Suprapubic skin (tissue), 4 donors: ENCODE results near the gene PCSK4. TPM values are rescaled to one million over a fixed set of nuclear protein-coding genes. Genes with fewer than 3 reads are reported as not detected.

Experiments used
- DNase-seq, 2 donors: peaks; one replicate each; pipeline ENCODE4 v3.0.0-alpha.2; 2019; ENCODE audit warnings: low spot score in 2 of 2
- H3K27ac ChIP-seq: fragments of 200-600 bp; sonication (generic); one replicate; pipeline ENCODE4 v1.5.1; 2019
- H3K27me3 ChIP-seq: fragments of 200-600 bp; sonication (generic); one replicate; pipeline ENCODE4 v1.5.1; 2019
- H3K36me3 ChIP-seq: fragments of 200-600 bp; sonication (generic); one replicate; pipeline ENCODE4 v1.5.1; 2019
- H3K4me1 ChIP-seq: fragments of 200-600 bp; sonication (generic); one replicate; pipeline ENCODE4 v1.5.1; 2019
- H3K4me3 ChIP-seq: fragments of 200-600 bp; sonication (generic); one replicate; pipeline ENCODE4 v1.5.1; 2019; ENCODE audit warnings: mild to moderate bottlenecking
- H3K9me3 ChIP-seq: fragments of 200-600 bp; sonication (generic); one replicate; pipeline ENCODE4 v1.5.1; 2019
- CTCF ChIP-seq, 2 donors: fragments of 200-600 bp in 1 of 2; fragments of 450-650 bp in 1 of 2; sonication (generic) in 1 of 2; IDR thresholded peaks; one replicate each; pipeline ENCODE4 v1.5.1; 2016 to 2019; ENCODE audit warnings: antibody characterized with exemption in 2 of 2, mild to moderate bottlenecking in 1 of 2, moderate library complexity in 1 of 2
- EP300 ChIP-seq: sonication (generic); formaldehyde crosslinking; IDR thresholded peaks from one replicate; pipeline ENCODE4 v1.6.1; 2017; ENCODE audit warnings: antibody characterized with exemption
- POLR2A ChIP-seq, 2 donors: fragments of 450-650 bp; IDR thresholded peaks; one replicate each; pipeline ENCODE4 v1.6.1; 2017; ENCODE audit warnings: antibody characterized with exemption in 2 of 2, mild to moderate bottlenecking in 2 of 2, moderate library complexity in 2 of 2
- POLR2AphosphoS5 ChIP-seq, 3 donors: sonication (generic); formaldehyde crosslinking; IDR thresholded peaks; one replicate each; pipeline ENCODE4 v1.6.1; 2017; ENCODE audit warnings: antibody characterized with exemption in 3 of 3
- WGBS: methylation state at CpG from one replicate; pipeline ENCODE4 v1.1.5; 2018; 5-methylcytosine and 5-hydroxymethylcytosine counted together
- total RNA-seq, 4 donors: library from RNA; depleted of rRNA; stranded (reverse); fragments of >200 nt; gene quantifications; one replicate each; pipeline ENCODE4 v1.1.0, GENCODE V29; 2016

PCSK4 gene
- total RNA-seq, 4 donors from 2014 or later, result 1.4 to 6.6 (median 3.8) TPM

DNA sequence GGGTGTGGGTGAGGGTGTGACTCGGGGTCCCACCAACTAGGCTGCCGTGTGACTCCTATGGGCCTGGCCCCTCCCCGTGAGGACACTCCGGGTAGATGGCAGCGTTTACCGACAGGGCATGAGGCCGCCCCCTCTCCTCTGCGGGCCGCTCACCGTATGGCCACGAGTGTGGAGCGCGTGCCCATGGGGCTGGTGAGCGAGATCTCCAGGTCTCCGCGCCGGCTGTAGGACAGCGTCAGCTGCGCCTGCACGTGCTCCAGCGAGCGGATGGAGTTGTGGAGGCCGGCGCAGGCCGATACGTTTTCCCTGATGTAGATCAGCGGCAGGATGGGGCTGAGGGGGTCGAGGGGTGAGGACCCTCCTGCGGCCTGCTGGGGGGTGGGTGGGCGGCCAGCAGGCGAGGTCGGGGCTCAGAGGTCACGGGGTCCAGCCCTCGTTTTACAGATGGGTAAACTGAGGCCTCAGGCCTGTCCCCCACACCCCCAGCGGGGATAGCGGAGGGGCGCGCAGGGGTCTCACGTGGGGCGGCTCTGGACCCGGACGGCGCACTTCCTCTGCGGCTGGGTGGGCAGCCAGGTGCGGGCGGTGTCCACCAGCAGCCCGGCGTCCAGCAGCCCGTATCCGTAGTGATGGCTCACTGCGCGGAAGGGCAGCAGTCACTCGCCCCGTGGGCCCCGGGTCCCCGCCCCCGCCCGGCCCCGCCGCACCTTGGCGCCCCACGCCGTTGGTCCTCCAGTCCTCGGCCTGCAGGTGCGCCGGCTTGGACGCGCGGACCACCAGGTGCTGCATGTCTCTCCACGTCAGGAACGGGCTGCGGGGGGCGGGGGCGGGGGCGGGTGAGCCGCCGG lies 6.8 kb downstream of the PCSK4 start:
- peaks cover 11% of the 10 kb centered on the region for H3K4me1 ChIP-seq
- H3K9me3 ChIP-seq, result no peaks in the 10 kb centered on the region
- no peak overlapping the region for H3K27ac ChIP-seq
- no peak for TF ChIP-seq CTCF (IDR thresholded peaks at IDR 0.05)
- TF ChIP-seq POLR2A (IDR thresholded peaks at IDR 0.05), result no peak
- no peak for TF ChIP-seq EP300
- no peak for TF ChIP-seq POLR2AphosphoS5 (IDR thresholded peaks at IDR 0.05)
- no peaks in the 10 kb centered on the region for H3K27me3 ChIP-seq
- H3K36me3 ChIP-seq, result no peaks in the 10 kb centered on the region
- no peak overlapping the region for H3K4me3 ChIP-seq
- 87% methylated on average over 40 of the region's 77 CpGs for WGBS
- DNase-seq, result peak in 1 of 2 donors; percentile 61

DNA sequence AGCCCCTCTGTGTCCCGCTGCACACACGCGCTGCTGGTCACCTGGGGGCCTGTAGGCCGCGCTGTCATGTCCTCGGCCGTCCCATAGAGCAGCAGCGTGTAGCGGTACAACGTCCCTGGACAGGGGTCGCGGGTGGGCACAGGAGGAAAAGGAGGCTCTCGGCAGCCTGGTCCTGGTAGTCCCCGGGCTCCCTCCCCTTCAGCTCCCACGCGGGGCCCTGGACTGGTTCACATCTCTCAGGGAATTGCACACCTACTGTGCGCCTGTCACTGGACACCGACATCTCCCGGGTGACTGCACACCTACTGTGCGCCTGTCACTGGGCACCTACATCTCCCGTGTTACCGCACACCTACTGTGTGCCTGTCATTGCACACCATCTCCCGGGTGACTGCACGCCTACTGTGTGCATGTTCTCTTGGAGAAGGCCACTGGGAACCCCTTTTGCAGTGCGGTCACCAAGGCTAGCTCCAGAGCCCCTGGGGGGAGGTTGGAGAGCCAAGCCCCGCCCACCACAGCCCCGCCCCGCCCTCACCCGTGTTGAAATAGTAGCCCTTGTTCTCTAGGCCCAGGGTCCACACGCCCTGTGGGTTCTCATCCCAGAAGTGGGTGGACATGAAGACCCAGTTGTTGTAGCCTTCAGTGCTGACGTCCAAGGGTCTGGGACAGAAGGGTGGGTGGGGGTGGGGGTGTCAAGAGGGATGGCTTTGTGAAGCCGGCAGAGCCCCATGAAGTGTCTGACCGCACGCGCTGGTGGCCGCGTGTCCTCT lies 7.6 kb downstream of the PCSK4 start:
- H3K4me3 ChIP-seq, result no peak overlapping the region
- peak in 1 of 2 donors; percentile 56 for DNase-seq
- no peaks in the 10 kb centered on the region for H3K36me3 ChIP-seq
- H3K9me3 ChIP-seq, result no peaks in the 10 kb centered on the region
- no peak overlapping the region for H3K27ac ChIP-seq
- H3K4me1 ChIP-seq, result peaks cover 20% of the 10 kb centered on the region
- TF ChIP-seq POLR2A (IDR thresholded peaks at IDR 0.05) (no peak), CTCF (IDR thresholded peaks at IDR 0.05) (no peak), EP300 (no peak), POLR2AphosphoS5 (IDR thresholded peaks at IDR 0.05) (no peak)
- 91% methylated on average over 11 of the region's 37 CpGs for WGBS
- no peaks in the 10 kb centered on the region for H3K27me3 ChIP-seq

GRCh38 chr19:1481893-1482360 lies 8.2 kb downstream of the PCSK4 start:
- H3K36me3 ChIP-seq, result no peaks in the 10 kb centered on the region
- no peaks in the 10 kb centered on the region for H3K27me3 ChIP-seq
- WGBS, result 94% methylated on average over 11 of the region's 36 CpGs
- no peak for TF ChIP-seq POLR2AphosphoS5 (IDR thresholded peaks at IDR 0.05)
- no peak for TF ChIP-seq EP300
- TF ChIP-seq POLR2A (IDR thresholded peaks at IDR 0.05), result no peak
- no peak for TF ChIP-seq CTCF (IDR thresholded peaks at IDR 0.05)
- DNase-seq, result peak in 1 of 2 donors; percentile 62
- no peak overlapping the region for H3K4me3 ChIP-seq
- H3K4me1 ChIP-seq, result peaks cover 24% of the 10 kb centered on the region
- H3K27ac ChIP-seq, result no peak overlapping the region
- no peaks in the 10 kb centered on the region for H3K9me3 ChIP-seq

DNA sequence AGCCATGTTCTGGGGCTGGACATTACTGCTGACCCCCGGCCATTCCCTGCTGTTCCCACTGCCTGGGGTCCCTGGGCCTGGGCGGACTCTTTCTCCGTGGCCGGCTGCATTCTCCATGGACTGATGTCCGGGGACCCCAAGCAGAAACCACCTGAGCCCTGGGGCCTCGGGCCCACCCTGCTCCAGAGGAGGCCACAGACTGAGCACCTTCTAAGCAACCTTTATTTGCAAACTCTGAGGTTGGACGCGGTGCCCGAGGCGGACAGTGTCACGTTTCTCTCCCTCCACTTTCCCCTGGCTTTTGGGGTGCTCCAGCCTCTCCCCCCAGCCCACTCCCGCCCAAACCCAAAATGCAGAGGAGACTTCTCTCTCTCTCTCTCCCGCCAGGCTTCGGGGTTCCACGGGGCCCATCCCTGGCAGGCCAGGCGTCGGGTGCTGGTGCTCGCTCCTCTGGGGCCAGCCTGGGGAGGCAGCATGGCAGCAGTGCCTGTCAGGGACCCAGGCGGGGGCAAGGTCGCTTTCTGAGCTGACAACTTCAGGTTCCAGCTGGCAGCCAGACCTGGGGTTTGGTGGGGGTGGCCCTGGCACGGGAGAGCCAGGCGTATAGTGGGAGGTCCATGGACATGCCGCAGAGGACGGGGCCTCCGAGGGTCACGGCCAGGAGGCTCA lies 8.8 kb downstream of the PCSK4 start:
- Histone ChIP-seq H3K4me1 (peaks cover 24% of the 10 kb centered on the region), H3K9me3 (no peaks in the 10 kb centered on the region), H3K4me3 (no peak overlapping the region), H3K27me3 (no peaks in the 10 kb centered on the region), H3K27ac (no peak overlapping the region), H3K36me3 (no peaks in the 10 kb centered on the region)
- DNase-seq, result peak in 1 of 2 donors; percentile 54
- WGBS, result 80% methylated on average over 3 of the region's 26 CpGs
- TF ChIP-seq POLR2AphosphoS5 (IDR thresholded peaks at IDR 0.05), result no peak
- no peak for TF ChIP-seq POLR2A (IDR thresholded peaks at IDR 0.05)
- no peak for TF ChIP-seq CTCF (IDR thresholded peaks at IDR 0.05)
- no peak for TF ChIP-seq EP300
